CD4-positive, alpha-beta T cell treated with Interleukin-2 at 100 ng/mL for 4 hours (primary cell): ENCODE results near the gene TOX2.

Experiments
- DNase-seq: peaks from one replicate; pipeline ENCODE4 v3.0.0-alpha.2; 2020; ENCODE audit warnings: low spot score

Gene TOX2

GRCh38 chr20:43996240-43996930, 81.7 kb downstream of the TOX2 start:
- DNase-seq = no peak

GRCh38 chr20:43999848-44000247, 85.2 kb downstream of the TOX2 start:
- no peak for DNase-seq

- no peak for DNase-seq
Observed at GRCh38 chr20:44001667-44002596, 87.3 kb downstream of the TOX2 start.

GRCh38 chr20:44002861-44003260, 88.2 kb downstream of the TOX2 start:
- DNase-seq = no peak

GRCh38 chr20:44003609-44004008, 89.0 kb downstream of the TOX2 start:
- DNase-seq = no peak

DNA sequence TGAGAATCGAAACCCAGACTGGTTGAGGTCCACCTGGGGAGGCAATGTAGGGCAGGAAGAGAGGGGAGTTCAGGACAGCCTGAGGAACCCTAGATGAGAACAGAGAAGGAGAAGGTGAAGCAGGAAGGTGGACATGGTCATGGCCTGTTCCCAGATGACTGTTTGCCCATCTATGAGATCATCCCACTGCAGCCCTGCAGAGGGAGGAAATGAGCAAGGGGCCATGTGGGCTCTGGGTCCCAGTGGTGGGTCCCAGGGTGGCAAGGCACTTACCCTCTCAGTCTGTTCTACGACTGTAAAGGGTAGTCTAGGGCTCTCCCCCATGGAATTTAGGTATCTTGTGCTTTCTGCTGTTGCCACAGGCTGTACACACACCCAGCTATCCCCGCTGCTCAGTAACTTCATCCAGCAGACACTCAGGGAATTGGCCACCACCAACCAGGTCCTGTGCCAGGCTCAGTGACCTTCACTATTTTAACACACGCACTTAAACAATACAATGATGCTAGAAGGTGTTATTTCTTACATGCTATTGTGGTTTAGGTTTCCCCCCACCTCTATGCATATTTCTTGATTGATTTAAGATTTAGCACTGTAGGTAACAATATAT, 89.8 kb downstream of the TOX2 start:
- DNase-seq = no peak

- no peak for DNase-seq
Observed at GRCh38 chr20:44005661-44006060, 91.0 kb downstream of the TOX2 start.

GRCh38 chr20:44006126-44006525, 91.5 kb downstream of the TOX2 start:
- DNase-seq = no peak

- no peak for DNase-seq
Observed at GRCh38 chr20:44006578-44006977, 91.9 kb downstream of the TOX2 start.

- DNase-seq = no peak
Observed at GRCh38 chr20:44008806-44009678, 94.4 kb downstream of the TOX2 start.

DNA sequence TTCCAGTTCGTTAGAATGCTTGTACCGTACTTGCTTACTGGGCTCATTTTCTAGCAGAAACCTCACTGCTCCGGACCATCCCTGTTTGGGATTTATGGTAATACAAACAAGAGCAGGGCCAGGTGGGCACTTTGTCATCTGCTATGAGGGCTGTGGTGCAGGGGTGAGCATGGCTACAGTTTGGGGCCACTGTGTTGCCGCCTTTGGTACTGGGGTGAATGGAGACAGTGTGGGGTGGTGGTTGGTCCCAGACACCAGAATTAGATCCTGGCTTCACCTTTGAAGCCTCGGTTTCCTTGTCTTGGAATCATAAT, 95.0 kb downstream of the TOX2 start:
- no peak for DNase-seq

DNA sequence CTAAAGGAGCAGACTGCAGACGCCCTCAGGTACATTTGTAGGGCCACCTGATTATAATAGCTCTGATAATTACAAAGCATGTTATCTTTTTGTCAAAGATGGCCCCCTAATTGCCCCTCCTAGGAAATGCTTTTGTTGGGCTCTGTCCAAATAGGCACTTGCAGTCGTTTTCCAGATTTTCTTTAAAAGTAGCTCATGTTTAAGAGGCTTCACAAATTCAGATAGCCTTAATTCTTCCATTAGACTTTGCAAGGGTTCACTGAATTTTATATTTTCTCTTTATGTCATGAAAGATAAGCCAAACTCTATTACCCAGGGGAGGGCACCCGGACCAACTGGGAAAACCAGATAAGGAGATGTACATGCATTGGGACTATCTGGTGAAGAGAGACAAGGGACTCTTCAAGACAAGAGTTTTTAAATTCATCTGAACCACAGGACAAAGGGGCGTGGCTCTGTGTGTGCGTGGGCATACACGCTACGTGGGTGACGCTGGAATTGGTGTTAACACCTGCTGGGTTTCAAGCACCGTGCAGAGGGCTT, 95.6 kb downstream of the TOX2 start:
- no peak for DNase-seq

DNA sequence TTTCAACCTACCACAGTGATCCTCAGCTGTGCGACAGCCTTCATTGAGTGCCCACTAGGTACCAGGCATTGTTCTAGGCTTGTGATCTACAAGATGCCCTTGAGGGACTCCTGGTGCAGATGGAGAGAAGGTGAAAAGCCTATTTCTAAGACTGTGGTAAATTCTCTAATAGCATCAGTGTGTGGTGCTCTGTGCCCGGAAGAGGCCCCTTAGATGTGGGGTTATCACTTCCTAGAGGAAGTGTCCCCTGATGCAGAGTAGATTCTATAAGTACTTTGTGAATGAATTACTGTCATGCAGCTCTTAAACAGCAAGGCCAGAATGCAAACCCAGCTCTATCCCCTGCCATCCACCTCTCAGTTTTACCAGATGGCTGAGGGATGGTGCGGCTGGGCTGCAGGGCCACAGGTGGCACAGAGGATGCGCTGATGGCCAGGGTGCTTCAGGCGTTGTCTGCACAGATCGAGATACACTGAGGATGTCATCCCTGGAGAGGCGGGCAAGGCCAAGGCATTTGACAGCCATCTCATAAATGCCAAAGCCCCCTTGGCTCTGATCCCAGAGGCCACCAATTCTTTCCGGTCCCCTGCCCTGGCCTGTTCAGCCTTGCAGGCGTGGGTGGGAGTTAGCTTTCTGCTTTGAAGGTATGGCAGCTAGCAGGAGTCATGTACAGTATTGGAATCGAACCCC, 96.7 kb downstream of the TOX2 start:
- no peak for DNase-seq

DNA sequence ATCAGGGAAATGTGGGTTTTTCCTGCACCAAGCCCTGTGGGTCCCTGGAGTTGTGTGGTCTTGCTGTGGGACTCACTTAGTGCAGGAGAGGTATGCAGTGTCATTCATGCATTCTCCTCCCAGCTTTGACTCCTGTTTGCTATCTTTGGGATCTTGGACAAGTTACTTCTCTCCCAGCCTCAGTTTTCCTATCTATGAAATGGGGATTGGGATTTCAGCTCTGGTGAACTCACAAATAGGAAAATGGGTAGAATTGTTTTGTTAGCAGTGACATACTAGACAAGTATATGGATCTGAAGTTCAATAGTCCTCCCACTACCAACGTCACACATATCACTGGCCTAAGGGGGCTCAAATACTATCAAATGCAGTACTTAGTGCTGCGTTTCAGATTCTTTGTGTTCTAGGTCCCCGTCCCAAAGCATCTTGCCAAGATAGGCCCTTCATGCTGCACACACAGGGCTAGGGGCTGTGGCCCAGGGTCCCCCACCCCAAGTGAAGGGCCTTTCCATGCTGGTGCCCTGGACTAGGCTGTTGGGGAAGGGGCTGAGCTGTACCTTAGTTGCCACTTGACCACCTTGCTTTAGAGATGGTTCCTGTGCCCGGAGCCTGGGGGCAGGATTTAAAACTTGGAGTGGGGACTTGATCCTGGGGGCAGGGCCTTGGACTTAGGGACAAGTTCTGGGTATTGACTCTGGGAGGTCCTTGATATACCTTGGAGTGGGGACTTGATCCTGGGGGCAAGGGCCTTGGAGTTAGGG, 98.0 kb downstream of the TOX2 start:
- no peak for DNase-seq

DNA sequence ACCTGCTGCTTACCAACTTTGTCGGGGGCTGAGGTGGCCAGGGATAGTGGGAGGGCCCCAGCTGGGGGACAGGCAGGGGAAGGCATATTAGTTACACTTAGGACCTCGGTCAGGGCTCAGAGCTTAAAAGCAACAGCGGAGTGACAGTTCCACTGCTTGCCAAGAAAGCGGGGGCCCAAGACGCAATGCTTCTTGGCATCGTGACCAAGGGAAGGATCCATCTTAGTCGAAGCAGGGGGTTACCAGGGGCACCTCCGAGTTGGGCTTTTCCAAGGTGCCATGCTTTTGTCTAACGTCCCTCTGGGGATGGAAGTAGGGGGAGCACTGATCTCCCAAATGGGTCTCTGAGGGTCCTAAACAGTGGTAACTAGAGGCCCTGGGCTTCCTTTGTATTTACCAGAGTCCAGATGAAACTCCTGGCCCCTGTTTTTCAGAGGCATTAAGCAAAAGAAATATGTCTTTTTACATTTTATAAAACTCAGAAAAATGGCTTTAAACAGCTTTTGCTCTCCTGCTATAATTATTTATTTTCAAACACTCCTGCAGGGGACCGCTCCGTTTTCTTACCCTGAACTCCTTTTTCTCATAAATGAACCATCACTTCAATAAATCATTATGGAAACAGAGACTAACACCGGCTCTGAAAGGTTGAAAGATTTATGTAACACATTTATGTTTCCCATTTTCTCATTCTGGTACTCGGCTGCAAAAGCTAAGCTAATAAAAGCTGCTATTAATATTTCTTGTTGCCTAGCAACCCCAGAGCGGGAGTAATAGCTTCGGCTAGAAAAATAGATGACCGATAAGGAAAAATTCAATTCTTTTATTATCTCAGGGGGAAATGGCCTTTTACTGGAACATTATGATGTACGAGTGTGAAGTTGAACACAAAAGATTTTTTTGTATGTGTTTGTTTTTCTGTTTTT, 100.4 kb downstream of the TOX2 start:
- no peak for DNase-seq

DNA sequence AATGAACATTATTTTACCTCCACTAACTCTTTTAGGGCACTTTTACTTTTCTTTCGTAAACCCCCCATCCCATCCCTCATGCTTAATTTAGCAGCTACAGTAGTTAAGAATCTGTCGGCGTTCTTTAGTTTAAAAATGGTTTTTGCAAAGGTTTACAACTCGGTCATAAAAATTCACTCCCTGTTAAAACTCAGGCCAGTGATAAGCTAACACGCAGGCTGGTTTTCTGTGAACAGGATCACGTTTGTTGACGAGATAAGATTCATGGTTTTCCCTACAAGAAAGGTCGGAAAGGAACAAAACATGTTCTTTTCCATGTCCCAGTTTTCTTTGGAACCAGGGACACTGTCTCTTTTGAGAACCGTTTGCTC, 101.1 kb downstream of the TOX2 start:
- DNase-seq = no peak

DNA sequence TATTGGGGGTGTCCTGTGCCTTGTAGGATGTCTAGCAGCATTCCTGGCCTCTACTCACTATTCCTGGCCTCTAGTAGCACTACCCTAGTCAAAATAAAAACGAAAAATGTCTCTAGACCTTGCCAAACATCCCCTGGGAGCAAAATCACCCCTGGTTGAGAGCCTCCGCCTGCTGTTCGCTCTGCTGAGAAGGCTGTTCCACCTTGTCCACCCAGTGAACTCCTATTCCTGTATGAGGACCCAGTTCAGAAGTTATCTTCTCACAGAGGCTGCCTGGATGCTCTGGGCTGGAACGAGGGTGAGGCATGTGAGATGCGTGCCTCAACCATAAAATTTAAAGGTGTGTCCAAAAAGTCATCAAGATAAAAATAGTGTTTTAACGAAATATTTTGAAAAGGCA, 101.9 kb downstream of the TOX2 start:
- no peak for DNase-seq

GRCh38 chr20:44017211-44017610, 102.6 kb downstream of the TOX2 start:
- DNase-seq = no peak

DNA sequence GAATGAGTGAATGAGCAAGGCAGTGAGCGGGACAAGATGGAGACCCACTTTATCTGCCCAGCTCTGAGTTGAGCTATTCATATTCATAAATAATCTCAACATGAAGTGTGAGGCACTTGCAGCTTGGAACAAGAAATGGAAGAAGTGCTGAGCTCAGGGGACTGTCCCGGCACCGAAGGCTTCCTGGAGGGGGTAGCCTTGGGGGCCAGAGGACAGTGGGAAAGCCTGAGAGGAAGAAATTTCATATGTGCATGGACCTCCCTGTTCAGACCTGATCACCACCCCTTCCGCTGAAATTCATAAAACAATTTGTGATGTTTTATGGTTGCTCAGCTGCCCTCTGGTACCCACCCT, 103.2 kb downstream of the TOX2 start:
- DNase-seq = no peak
